ENCODE data around the gene SUPT20HL1.

Gene SUPT20HL1

GRCh38 chrX:24399550-24399949 lies 39.1 kb downstream of the SUPT20HL1 start:
- no peak for DNase-seq

DNA sequence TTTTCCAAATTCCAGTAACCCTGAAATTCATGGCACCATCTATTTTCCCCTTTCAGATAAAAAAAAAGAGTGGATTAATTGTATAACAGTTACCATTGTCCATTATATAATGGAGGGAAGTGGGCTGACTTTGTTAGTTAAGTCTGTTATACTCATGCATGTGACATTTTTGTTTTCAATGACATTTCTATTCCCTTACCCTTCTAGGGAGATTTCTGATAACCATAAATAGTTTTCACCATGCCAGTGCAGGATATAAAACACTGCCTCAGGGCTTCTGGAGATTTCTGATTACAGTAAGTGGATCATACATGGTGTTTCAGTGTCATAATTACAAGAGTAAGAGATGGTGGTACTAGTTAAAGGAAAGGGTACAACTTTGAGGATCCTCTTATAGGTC lies 45.5 kb downstream of the SUPT20HL1 start:
- no peak for DNase-seq
